Measurements from ENCODE around the gene MRPL38.

- TF ChIP-seq CTCF (IDR thresholded peaks at IDR 0.05; ENCODE audit: borderline replicate concordance, extremely low read depth, low read length, poor library complexity, severe bottlenecking) (no peak), EZH2 (IDR thresholded peaks at IDR 0.05; ENCODE audit: borderline replicate concordance, low read depth, low read length, severe bottlenecking) (no peak)
These were observed 15.4 kb upstream of the MRPL38 start for GRCh38 chr17:75920045-75920560.

Data from DND-41 (cell line).